ENCODE measurements around the gene PEX26. TPM values are rescaled to one million over a fixed set of nuclear protein-coding genes. Genes with fewer than 3 reads are reported as not detected.

PEX26 gene
- total RNA-seq, result 10 to 100 TPM; 39.1 to 46.0 TPM

- Histone ChIP-seq H3K27ac (peak within 1 kb of the TSS; percentile 59 to 80), H3K4me3 (peak within 1 kb of the TSS; percentile 83), H3K27me3 (replicated peaks; ENCODE audit: insufficient read depth) (no peaks in the 10 kb centered on the region), H3K36me3 (peaks cover 4% of the 10 kb centered on the region), H3K9me3 (no peaks in the 10 kb centered on the region), H3K4me1 (ENCODE audit: control insufficient read depth in 1 of 2, low read depth in 2 of 2) (peaks cover 23 to 36% of the 10 kb centered on the region in 2 donors)
- peak; percentile 83 for DNase-seq (ENCODE audit: low spot score)
- ATAC-seq (ENCODE audit: insufficient number of reproducible peaks, low FRiP score, low read depth), result peak; percentile 75
- TF ChIP-seq, protein P1, sequence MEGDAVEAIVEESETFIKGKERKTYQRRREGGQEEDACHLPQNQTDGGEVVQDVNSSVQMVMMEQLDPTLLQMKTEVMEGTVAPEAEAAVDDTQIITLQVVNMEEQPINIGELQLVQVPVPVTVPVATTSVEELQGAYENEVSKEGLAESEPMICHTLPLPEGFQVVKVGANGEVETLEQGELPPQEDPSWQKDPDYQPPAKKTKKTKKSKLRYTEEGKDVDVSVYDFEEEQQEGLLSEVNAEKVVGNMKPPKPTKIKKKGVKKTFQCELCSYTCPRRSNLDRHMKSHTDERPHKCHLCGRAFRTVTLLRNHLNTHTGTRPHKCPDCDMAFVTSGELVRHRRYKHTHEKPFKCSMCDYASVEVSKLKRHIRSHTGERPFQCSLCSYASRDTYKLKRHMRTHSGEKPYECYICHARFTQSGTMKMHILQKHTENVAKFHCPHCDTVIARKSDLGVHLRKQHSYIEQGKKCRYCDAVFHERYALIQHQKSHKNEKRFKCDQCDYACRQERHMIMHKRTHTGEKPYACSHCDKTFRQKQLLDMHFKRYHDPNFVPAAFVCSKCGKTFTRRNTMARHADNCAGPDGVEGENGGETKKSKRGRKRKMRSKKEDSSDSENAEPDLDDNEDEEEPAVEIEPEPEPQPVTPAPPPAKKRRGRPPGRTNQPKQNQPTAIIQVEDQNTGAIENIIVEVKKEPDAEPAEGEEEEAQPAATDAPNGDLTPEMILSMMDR (IDR thresholded peaks at IDR 0.05), result no peak
Observed at GRCh38 chr22:18077639-18078328, at the start of gene PEX26. PEX26 (plus strand) TSS chr22:18077990; CDS start chr22:18078377, 387 bp downstream.

DNA sequence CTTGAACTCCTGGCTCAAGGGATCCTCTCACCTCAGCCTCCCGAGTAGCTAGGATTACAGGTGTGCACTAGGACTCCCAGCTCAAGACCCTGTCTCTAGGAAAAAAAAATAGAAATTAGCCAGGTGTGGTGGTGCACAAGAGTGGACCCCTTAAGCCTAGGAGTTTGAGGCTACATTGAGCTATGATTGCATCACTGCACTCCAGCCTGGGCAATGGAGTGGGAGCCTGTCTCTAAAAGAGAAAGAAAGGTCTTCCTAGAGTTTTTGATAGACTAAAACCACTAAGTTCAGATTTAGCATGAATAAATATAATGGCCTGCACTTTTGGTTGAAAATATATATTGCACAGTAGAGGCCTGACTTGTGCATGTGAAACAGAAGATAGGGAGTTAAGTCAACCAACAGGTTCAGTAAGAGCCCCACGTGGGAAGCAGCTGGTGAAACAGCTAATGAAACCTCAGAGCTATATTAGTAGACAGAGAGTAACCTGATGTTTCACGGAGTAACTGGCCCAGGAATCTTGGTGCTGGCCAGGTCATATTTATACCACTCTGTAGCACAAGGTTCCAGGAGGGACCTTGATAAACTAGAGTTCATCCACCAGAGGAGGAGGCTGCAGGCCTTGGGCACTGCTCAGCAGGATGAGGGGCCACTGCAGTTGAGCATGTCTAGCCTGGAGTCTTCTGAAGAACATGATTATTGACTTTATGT lies 48.8 kb upstream of the PEX26 start:
- Histone ChIP-seq H3K4me1 (ENCODE audit: control insufficient read depth in 1 of 2, low read depth in 2 of 2) (peaks cover 8 to 31% of the 10 kb centered on the region in 2 donors), H3K4me3 (no peak overlapping the region), H3K36me3 (no peaks in the 10 kb centered on the region), H3K27me3 (replicated peaks; ENCODE audit: insufficient read depth) (no peaks in the 10 kb centered on the region), H3K27ac (no peak overlapping the region), H3K9me3 (no peaks in the 10 kb centered on the region)
- ATAC-seq (ENCODE audit: insufficient number of reproducible peaks, low FRiP score, low read depth) (no peak), DNase-seq (ENCODE audit: low spot score) (no peak)
- TF ChIP-seq, protein P1 (IDR thresholded peaks at IDR 0.05), result no peak

DNA sequence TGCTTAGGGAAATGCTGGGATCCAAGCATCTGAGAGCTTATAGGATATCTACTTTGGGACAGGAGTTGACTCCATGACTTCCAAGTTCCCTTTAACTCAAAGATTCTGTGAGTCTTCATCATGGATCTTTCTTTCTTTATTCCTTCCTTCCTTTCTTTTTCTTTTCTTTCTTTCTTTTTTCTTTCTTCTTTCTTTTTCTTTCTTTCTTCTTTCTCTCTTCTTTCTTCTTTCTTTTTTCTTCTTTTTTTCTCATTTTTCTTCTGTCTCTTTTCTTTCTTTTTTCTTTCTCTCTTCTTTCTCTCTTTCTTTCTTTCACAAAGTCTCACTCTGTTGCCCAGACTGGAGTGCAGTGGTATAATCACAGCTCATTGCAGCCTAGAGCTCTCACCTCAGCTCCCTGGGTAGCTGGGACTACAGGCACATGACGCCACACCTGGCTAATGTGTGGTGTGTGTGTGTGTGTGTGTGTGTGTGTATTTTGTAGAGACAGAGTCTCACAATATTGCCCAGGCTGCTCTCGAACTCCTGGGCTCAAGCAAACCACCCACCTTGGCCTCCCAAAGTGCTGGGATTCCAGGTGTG lies 48.0 kb upstream of the PEX26 start:
- Histone ChIP-seq H3K36me3 (no peaks in the 10 kb centered on the region), H3K27ac (no peak overlapping the region), H3K9me3 (no peaks in the 10 kb centered on the region), H3K4me3 (no peak overlapping the region), H3K27me3 (replicated peaks; ENCODE audit: insufficient read depth) (no peaks in the 10 kb centered on the region), H3K4me1 (ENCODE audit: control insufficient read depth in 1 of 2, low read depth in 2 of 2) (peaks cover 9 to 34% of the 10 kb centered on the region in 2 donors)
- TF ChIP-seq, protein P1 (IDR thresholded peaks at IDR 0.05), result no peak
- ATAC-seq (ENCODE audit: insufficient number of reproducible peaks, low FRiP score, low read depth) (no peak), DNase-seq (ENCODE audit: low spot score) (no peak)

- DNase-seq (ENCODE audit: low spot score) (no peak), ATAC-seq (ENCODE audit: insufficient number of reproducible peaks, low FRiP score, low read depth) (no peak)
- no peaks in the 10 kb centered on the region for H3K27me3 ChIP-seq (replicated peaks; ENCODE audit: insufficient read depth)
- H3K4me1 ChIP-seq (ENCODE audit: control insufficient read depth in 1 of 2, low read depth in 2 of 2), result peaks cover 5 to 31% of the 10 kb centered on the region in 2 donors
- H3K36me3 ChIP-seq, result no peaks in the 10 kb centered on the region
- TF ChIP-seq, protein P1 (IDR thresholded peaks at IDR 0.05), result no peak
- H3K9me3 ChIP-seq, result no peaks in the 10 kb centered on the region
- H3K4me3 ChIP-seq, result no peak overlapping the region
- H3K27ac ChIP-seq, result no peak overlapping the region
Observed at GRCh38 chr22:18031695-18032454, 45.9 kb upstream of the PEX26 start.

All from thoracic aorta (tissue), 2 donors.